ENCODE results near the gene LRRC74A. TPM values are rescaled to one million over a fixed set of nuclear protein-coding genes. Genes with fewer than 3 reads are reported as not detected.

Gene LRRC74A
- total and polyA plus RNA-seq, 2 experiments from 2014 or later: not detected

DNA sequence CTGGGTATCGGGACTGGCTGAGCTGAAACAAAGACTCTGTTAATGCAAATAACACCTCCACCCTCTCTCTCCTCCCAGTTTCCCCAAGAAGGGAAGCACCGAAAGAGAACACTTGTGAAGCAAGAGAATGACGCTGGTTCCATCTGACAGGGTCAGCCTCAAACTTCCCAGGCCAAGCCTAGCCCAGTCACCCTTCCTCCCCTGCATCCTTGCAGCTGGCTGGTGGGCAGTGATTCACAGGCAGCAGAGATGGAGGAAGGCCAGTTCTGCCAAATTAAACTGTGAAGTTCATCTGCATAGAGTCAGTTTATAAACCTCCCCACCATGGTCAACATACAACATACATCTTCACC lies 2.8 kb downstream of the LRRC74A start:
- TF ChIP-seq, protein P1, sequence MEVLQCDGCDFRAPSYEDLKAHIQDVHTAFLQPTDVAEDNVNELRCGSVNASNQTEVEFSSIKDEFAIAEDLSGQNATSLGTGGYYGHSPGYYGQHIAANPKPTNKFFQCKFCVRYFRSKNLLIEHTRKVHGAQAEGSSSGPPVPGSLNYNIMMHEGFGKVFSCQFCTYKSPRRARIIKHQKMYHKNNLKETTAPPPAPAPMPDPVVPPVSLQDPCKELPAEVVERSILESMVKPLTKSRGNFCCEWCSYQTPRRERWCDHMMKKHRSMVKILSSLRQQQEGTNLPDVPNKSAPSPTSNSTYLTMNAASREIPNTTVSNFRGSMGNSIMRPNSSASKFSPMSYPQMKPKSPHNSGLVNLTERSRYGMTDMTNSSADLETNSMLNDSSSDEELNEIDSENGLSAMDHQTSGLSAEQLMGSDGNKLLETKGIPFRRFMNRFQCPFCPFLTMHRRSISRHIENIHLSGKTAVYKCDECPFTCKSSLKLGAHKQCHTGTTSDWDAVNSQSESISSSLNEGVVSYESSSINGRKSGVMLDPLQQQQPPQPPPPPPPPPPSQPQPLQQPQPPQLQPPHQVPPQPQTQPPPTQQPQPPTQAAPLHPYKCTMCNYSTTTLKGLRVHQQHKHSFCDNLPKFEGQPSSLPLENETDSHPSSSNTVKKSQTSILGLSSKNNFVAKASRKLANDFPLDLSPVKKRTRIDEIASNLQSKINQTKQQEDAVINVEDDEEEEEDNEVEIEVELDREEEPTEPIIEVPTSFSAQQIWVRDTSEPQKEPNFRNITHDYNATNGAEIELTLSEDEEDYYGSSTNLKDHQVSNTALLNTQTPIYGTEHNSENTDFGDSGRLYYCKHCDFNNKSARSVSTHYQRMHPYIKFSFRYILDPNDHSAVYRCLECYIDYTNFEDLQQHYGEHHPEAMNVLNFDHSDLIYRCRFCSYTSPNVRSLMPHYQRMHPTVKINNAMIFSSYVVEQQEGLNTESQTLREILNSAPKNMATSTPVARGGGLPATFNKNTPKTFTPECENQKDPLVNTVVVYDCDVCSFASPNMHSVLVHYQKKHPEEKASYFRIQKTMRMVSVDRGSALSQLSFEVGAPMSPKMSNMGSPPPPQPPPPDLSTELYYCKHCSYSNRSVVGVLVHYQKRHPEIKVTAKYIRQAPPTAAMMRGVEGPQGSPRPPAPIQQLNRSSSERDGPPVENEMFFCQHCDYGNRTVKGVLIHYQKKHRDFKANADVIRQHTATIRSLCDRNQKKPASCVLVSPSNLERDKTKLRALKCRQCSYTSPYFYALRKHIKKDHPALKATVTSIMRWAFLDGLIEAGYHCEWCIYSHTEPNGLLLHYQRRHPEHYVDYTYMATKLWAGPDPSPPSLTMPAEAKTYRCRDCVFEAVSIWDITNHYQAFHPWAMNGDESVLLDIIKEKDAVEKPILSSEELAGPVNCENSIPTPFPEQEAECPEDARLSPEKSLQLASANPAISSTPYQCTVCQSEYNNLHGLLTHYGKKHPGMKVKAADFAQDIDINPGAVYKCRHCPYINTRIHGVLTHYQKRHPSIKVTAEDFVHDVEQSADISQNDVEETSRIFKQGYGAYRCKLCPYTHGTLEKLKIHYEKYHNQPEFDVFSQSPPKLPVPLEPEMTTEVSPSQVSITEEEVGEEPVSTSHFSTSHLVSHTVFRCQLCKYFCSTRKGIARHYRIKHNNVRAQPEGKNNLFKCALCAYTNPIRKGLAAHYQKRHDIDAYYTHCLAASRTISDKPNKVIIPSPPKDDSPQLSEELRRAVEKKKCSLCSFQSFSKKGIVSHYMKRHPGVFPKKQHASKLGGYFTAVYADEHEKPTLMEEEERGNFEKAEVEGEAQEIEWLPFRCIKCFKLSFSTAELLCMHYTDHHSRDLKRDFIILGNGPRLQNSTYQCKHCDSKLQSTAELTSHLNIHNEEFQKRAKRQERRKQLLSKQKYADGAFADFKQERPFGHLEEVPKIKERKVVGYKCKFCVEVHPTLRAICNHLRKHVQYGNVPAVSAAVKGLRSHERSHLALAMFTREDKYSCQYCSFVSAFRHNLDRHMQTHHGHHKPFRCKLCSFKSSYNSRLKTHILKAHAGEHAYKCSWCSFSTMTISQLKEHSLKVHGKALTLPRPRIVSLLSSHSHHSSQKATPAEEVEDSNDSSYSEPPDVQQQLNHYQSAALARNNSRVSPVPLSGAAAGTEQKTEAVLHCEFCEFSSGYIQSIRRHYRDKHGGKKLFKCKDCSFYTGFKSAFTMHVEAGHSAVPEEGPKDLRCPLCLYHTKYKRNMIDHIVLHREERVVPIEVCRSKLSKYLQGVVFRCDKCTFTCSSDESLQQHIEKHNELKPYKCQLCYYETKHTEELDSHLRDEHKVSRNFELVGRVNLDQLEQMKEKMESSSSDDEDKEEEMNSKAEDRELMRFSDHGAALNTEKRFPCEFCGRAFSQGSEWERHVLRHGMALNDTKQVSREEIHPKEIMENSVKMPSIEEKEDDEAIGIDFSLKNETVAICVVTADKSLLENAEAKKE (CRISPR knock-in tag; IDR thresholded peaks at IDR 0.05): no peak
- TF ChIP-seq JUNB (IDR thresholded peaks at IDR 0.05; ENCODE audit: unreplicated experiment): no peak
- TF ChIP-seq NANOG (IDR thresholded peaks at IDR 0.05; ENCODE audit: borderline replicate concordance): no peak
- no peak for TF ChIP-seq ZNF331 (CRISPR knock-in tag; IDR thresholded peaks at IDR 0.05; ENCODE audit: low read depth)
- TF ChIP-seq ZNF114 (CRISPR knock-in tag; IDR thresholded peaks at IDR 0.05): no peak
- no peak for TF ChIP-seq STAT1 (IDR thresholded peaks at IDR 0.05; ENCODE audit: unreplicated experiment)
- TF ChIP-seq, protein P2, sequence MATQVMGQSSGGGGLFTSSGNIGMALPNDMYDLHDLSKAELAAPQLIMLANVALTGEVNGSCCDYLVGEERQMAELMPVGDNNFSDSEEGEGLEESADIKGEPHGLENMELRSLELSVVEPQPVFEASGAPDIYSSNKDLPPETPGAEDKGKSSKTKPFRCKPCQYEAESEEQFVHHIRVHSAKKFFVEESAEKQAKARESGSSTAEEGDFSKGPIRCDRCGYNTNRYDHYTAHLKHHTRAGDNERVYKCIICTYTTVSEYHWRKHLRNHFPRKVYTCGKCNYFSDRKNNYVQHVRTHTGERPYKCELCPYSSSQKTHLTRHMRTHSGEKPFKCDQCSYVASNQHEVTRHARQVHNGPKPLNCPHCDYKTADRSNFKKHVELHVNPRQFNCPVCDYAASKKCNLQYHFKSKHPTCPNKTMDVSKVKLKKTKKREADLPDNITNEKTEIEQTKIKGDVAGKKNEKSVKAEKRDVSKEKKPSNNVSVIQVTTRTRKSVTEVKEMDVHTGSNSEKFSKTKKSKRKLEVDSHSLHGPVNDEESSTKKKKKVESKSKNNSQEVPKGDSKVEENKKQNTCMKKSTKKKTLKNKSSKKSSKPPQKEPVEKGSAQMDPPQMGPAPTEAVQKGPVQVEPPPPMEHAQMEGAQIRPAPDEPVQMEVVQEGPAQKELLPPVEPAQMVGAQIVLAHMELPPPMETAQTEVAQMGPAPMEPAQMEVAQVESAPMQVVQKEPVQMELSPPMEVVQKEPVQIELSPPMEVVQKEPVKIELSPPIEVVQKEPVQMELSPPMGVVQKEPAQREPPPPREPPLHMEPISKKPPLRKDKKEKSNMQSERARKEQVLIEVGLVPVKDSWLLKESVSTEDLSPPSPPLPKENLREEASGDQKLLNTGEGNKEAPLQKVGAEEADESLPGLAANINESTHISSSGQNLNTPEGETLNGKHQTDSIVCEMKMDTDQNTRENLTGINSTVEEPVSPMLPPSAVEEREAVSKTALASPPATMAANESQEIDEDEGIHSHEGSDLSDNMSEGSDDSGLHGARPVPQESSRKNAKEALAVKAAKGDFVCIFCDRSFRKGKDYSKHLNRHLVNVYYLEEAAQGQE (IDR thresholded peaks at IDR 0.05; ENCODE audit: unreplicated experiment): no peak
- TF ChIP-seq EZH2 (IDR thresholded peaks at IDR 0.05; ENCODE audit: low read depth, unreplicated experiment): no peak
- TF ChIP-seq, protein P3, sequence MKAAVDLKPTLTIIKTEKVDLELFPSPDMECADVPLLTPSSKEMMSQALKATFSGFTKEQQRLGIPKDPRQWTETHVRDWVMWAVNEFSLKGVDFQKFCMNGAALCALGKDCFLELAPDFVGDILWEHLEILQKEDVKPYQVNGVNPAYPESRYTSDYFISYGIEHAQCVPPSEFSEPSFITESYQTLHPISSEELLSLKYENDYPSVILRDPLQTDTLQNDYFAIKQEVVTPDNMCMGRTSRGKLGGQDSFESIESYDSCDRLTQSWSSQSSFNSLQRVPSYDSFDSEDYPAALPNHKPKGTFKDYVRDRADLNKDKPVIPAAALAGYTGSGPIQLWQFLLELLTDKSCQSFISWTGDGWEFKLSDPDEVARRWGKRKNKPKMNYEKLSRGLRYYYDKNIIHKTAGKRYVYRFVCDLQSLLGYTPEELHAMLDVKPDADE (IDR thresholded peaks at IDR 0.05): no peak
- TF ChIP-seq EZH2phosphoT487 (IDR thresholded peaks at IDR 0.05; ENCODE audit: unreplicated experiment): no peak
- TF ChIP-seq, protein P4, sequence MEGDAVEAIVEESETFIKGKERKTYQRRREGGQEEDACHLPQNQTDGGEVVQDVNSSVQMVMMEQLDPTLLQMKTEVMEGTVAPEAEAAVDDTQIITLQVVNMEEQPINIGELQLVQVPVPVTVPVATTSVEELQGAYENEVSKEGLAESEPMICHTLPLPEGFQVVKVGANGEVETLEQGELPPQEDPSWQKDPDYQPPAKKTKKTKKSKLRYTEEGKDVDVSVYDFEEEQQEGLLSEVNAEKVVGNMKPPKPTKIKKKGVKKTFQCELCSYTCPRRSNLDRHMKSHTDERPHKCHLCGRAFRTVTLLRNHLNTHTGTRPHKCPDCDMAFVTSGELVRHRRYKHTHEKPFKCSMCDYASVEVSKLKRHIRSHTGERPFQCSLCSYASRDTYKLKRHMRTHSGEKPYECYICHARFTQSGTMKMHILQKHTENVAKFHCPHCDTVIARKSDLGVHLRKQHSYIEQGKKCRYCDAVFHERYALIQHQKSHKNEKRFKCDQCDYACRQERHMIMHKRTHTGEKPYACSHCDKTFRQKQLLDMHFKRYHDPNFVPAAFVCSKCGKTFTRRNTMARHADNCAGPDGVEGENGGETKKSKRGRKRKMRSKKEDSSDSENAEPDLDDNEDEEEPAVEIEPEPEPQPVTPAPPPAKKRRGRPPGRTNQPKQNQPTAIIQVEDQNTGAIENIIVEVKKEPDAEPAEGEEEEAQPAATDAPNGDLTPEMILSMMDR (conservative IDR thresholded peaks at IDR 0.05; ENCODE audit: low read depth in 2 of 2): no peak
- TF ChIP-seq POLR2AphosphoS5 (IDR thresholded peaks at IDR 0.05; ENCODE audit: low read depth): no peak
- TF ChIP-seq CREB1 (CRISPR knock-in tag; IDR thresholded peaks at IDR 0.05; ENCODE audit: low read depth): no peak
- no peaks in the 10 kb centered on the region for H3K79me2 ChIP-seq (replicated peaks; ENCODE audit: insufficient read depth)
- peak overlapping the region; percentile 96 for H2AFZ ChIP-seq
- no peak overlapping the region for H3K4me2 ChIP-seq
- H3K4me1 ChIP-seq (ENCODE audit: insufficient read depth): peaks cover 20% of the 10 kb centered on the region
- no peaks in the 10 kb centered on the region for H4K20me1 ChIP-seq (replicated peaks; ENCODE audit: insufficient read depth)
- peak; percentile 48 for ATAC-seq
- peaks cover 26% of the 10 kb centered on the region for H3K4me1 Mint-ChIP-seq
- peaks cover 7% of the 10 kb centered on the region for H3K27me3 Mint-ChIP-seq (ENCODE audit: insufficient read depth, low read depth, poor library complexity)
- no peaks in the 10 kb centered on the region for H3F3A ChIP-seq (replicated peaks; ENCODE audit: low read depth)
- no peaks in the 10 kb centered on the region for H3K27me3 ChIP-seq (ENCODE audit: insufficient read depth)
- H3K27ac ChIP-seq (ENCODE audit: low read depth): no peak overlapping the region
- H3K36me3 Mint-ChIP-seq (ENCODE audit: low read depth): no peaks in the 10 kb centered on the region
- no peak overlapping the region for H3K4me3 Mint-ChIP-seq
- no peaks in the 10 kb centered on the region for H3K36me3 ChIP-seq (ENCODE audit: insufficient read depth)
- no peak overlapping the region for H3K27ac Mint-ChIP-seq
- peaks cover 4% of the 10 kb centered on the region; the same call in 1 of the 2 replicates for H3K9me2 ChIP-seq (ENCODE audit: insufficient read depth)
- no peaks in the 10 kb centered on the region for H3K9me3 Mint-ChIP-seq
- DNase-seq (ENCODE audit: low spot score): no peak
- no peak overlapping the region for H3K4me3 ChIP-seq
